NCI-H526 (cell line): Measurements from ENCODE around the gene HNRNPA1.
"Not testable (repeated sequence)": the region's sequence is repeated elsewhere in the genome, so short reads cannot be mapped to it uniquely, and the experiment has no call there.

Experiments used
- DNase-seq, 2 experiments: peaks; one replicate each; lab custom pipeline; 2025; lab: John Stamatoyannopoulos, UW

HNRNPA1 gene

DNA sequence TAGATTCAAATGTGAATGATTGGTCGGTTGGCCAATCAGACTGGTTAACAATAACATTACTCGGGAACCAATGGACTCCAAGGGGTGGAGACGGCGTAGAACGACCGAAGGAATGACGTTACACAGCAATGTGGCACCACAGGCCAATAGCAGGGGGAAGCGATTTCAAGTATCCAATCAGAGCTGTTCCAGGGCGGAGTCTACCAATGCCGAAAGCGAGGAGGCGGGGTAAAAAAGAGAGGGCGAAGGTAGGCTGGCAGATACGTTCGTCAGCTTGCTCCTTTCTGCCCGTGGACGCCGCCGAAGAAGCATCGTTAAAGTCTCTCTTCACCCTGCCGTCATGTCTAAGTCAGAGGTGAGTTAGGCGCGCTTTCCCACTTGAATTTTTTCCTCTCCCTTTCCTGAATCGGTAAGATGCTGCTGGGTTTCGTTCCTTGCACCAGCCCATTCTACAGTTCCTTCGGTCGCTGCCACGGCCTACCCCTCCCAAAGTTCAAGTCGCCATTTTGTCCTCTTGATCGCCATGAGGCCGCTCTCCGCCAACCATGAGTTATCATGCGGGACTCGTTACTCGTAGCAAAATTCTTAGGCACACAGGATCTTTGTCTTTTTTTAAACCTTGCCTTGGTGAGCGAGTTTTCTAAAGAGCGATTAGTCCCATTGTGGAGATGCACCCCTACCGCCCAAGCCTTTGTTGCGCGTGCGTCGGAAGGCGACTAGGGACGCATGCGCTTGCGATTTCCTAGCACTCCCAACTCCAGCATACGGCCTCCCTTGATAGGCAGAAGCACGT lies at the start of gene HNRNPA1:
Gene HNRNPA1, plus strand, starts transcription at position 259 of the 793 bp plus-strand sequence. Its CDS starts 82 bp downstream, at position 341.
- DNase-seq, result peak; percentile 99

DNA sequence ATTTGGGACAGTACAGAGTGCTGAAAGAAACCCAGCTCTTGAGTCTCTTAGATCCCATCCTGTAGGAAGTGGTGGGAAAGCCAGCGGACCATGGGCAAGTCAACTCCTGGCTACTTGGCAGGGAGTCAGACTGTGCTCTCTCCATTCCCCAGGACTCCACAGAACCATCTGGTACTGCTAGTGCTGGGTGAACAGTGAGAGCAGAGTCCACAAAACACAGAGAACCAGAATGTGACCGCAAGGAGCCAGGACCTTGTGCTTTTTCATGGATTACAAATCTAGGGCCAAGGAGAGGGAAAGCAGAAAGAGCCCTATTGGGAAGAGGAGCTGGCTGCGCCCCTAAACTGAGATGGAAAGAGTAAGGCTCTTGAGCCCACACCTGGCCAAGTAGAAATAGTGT lies 49.3 kb upstream of the HNRNPA1 start:
- DNase-seq, result not testable (repeated sequence)

DNA sequence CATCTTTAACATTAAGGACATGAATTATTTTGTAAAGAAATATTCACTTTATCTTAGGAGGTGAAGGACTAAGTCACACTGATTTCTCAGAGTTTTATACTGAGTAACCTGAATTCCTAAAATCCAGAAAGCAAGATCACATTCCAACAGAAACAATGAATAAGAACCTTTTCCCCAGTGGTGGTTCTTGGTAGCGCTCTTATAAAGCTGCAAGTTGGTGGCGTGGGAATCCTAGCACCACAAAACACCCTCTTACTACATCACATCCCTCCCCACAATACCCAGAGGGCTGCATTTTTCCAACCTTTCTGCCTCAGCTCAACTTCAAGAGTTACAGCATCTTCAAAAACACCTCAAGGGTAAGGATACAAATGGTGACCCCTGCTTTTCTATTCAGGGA lies 47.7 kb upstream of the HNRNPA1 start:
- DNase-seq, result no peak

DNA sequence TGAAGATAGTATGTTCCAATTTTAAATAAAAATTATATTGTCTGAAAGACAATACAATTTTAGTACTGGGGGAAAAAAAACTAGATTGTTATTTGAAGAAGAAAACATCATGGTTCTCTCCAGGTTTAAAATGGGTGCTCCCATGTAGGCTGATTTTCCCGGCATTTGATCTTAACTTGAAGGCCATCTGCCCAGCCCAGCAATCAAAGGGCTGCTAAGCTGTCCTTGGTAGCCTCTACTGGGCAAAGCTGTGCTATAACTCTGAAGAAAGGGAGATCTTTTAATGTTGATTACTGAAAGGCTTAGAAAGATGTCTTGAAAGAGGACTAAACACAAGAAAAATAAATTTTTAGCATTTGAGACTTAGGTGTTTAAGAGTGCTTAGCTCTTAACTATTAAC lies 42.0 kb upstream of the HNRNPA1 start:
- no peak for DNase-seq

DNA sequence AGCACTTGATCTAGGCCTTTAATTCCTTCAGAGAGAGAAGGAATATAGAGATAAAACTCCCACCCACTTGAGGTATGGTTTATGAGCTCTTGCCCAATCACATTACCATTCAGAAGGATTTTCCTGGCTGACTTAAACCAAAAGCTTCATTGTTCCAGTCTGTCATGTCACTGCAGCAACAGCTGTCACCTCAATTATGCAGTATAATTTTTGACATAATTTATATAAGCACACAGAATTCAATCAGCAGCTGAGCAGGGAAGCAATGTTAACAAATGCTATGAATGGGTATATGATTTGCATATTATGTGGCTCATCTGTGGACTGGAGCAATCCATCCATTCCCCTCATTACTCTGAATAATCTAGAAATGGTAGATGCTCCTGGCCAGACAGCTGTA lies 40.9 kb upstream of the HNRNPA1 start:
- DNase-seq, result peak; percentile 85 to 89

DNA sequence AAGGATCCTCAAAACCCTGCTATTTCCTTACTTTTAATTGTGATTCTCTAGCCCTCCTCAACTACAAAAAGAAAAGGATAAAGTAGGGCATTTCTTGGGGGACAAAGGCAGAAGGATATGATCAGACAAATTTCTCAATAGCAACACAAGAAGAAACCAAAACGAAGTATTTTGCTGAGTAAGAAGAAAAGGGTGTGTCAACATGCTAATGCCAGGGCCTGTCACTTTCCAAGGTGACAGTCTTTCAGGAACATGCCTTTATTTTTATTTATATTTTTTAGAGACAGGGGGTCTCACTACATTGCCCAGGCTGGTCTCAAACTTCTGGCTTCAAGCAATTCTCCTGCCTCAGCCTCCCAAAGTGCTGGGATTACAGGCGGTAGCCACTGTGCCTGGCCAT lies 40.4 kb upstream of the HNRNPA1 start:
- DNase-seq, result no peak

DNA sequence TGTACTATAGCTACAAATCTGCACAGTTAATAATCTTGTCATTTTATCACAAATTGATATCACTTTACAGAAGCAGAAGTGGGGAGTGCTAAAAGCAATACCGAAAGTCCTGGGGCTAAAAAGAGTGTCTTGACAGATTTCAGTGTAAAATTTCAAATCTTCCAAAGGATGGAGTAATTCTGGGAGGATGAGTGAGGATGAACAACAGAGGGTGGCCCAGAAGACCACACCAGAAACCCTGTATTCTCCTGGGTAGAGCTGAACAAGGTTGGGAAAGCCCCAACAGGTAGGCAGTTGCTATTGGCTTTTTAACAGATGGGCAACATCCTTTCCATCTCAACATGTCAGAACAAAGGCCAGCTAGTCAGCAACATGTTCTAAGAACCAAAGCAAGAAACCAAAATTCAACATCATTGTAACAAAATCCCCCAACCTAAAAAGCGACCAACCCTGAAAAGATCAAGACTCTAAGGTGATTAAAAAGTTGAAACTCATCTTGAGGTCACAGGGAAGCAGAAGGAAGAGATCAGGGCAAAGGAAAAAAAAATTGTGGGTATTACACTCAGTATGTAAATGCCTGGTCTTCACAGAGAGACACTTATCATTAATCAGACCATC lies 39.4 kb upstream of the HNRNPA1 start:
- DNase-seq, result no peak

DNA sequence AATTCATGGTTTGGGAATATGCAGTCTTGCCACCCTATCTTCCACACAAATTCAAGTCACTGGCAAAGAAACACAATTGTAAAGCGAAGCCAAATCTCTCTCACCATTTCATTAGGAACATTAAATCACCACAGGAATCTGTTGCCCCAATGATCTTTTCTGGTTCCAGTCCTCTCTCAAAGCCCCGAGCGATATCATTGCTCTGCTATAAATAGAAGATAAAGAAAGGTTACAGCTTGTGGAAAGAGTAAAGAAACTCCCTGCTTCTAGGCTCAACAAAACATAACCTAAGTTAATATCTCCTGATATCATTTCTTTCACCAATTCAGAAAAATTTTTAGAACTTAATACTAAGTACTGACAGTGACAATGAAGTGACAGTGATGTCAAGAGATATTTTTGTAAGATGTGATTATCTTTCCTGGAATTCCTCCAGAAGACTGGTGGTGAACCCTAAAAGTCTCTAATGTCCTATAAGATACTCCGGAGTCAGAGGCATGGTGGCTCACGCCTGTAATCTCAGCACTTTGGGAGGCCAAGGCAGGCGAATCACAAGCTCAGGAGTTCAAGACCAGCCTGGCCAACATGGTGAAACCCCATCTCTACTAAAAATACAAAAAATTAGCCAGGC lies 34.4 kb upstream of the HNRNPA1 start:
- no peak for DNase-seq

DNA sequence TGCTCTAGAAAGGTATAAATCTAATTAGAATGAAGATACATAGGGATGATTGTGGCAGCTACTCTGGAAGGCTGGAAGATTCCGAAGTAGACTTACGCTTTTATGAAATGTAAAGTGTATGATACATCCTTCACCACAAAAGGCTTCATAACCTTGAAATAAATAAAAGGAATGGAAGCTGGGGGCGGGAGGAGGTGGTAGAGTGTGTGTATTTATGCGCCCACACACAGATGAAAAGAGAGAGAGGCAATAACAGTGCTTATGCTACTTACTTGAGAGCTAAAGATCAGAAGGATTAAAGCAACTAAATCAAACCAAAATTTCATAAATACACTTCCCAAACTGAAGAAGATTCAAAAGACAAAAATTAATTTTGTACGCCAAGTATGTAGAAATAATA lies 31.0 kb upstream of the HNRNPA1 start:
- DNase-seq, result no peak

DNA sequence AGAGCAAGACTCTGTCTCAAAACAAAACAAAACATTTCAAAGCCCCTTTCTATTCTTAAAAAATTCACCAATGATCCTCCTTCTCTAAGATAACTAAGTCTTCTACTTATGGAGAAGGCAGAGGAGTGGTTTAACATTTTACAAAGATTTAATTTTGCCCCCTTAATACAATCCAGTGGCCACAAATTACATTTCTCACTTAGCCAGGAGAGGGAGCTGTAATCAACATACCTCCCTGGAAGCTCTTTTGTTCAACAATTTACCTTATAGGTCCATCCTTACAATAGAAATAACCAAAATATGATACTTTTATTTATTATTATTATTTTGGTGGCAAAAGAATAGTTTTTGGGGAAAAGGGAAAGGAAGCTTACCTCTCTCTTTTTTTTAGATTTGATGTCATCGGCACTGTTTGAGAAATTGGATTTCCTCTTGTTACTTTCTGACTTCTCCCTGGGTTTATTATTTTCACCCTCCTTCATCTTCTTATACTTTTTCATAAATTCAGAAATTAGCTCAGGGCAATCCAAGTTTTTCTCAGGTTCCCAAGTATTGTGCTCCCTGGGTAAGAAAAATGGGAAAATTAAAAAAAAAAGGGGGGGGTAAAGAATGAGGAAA lies 28.8 kb upstream of the HNRNPA1 start:
- DNase-seq, result peak in 1 of 2 experiments; percentile 49

DNA sequence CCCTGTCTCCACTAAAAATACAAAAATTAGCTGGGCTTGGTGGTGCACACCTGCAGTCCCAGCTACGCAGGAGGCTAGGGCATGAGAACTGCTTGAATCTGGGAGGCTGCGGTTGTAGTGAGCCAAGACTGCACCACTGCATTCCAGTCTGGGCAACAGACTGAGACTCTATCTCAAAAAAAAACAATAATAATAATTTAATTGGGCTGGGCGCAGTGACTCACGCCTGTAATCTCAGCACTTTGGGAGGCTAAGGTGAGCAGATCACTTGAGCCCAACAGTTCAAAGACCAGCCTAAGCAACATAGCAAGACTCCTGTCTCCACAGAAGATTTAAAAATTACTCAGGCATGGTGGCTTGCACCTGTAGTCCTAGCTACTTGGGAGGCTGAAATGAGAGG lies 27.3 kb upstream of the HNRNPA1 start:
- DNase-seq, result no peak

DNA sequence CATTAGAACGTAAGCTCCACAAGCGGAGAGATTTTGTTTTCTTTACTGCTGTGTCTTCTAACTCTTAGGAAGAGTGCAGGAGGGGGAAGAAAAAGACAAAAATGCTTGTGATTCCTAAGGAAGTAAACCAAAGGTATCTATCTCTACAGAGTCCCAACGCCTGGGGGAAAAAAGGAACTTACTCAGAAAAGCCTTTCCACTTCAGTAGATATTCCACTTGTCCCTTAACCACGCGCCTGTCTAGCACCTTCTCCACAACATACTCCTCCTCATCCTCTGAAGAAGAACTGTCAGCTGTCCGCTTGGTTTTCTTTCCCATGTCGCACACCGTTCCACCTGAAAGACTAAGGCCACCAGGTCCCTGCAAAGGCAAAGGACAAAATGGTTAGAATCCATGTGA lies 23.2 kb upstream of the HNRNPA1 start:
- no peak for DNase-seq

DNA sequence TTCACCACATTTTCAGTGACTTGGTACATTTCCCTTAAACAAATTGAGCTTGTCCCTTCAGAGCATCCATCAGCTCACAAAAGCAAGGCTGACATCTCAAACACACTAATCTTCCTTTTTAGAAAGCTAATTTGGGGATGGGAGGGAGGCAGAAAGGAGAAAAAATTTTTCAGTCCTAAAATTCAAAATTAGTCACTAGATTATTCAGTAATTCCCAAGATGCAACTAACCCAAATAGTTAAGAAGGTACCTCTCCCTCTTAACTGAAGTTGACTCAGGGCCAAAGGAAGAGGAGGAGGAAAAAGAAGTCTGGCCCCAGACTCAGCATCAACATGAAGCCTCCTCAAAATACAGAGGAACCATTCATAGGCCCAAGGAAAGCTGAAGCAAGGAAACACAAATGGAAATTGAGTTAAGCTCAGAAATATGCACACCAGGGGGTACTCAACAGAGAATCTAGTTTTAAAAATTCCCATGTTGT lies 22.3 kb upstream of the HNRNPA1 start:
- DNase-seq, result no peak

DNA sequence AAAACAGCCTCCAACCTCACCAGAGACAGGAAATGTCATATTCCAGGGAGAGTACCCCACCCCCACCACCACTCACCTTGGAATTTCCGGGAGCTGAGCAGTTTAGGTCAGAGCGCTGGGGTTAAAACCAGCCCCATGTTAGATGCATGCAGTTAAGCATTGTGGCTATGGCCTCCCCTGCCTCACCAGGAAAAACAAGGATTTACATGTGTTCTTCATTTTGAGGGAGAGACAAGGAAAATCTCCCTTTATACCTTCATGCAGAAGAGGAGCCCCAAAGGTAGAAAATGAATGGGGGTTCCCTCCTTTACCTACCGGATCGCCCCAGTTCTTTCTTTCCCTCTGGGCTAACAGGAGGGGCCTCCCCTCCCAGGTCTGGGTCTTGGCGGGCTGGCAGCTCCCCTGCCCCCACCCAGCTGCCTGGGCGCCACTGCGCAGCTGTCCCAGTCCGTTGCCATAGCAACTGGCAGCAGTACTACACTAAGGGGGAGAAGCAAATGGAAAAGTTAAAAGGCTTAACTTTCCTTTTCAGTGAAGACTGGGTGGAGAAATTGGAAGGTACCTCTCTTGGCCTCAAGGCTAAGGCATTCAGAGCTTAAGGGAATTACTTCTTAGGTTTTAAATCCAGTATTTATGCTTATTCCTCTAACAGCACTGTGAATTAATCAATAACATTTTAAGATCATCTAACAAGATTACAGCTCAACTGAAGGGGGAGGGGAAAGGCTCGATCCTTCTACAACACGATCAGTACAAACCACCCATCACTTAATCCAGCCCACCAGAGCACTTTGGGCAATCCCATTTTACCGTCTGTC lies 21.1 kb upstream of the HNRNPA1 start:
- peak; percentile 81 to 93 for DNase-seq

DNA sequence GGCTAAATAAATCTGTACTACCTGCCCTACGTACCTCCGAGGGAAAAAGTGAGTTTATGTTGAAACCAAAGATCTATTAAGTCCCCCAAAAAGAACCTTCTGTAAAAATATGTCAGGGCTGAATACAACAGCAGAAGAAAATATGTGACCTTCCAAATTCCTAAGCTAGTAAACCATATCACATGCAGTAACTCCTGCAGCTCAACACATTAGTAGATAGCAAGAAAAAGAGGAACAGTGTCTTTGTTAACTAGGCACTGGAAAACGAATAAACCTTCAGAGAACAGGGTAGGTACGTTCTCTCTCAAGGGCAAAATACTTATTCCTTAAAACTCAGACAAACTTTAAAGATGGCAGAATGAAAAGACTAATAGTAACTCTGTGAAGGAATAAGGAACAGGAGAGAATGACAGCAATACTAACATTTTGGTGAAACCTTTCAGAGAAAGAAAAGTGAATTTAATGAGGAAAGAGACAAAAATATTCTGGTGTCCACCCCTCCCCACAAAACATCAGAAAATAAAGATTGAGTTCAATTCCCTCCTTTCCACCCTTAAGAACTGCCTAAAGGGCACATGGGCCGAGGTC lies 18.6 kb upstream of the HNRNPA1 start:
- DNase-seq, result no peak

DNA sequence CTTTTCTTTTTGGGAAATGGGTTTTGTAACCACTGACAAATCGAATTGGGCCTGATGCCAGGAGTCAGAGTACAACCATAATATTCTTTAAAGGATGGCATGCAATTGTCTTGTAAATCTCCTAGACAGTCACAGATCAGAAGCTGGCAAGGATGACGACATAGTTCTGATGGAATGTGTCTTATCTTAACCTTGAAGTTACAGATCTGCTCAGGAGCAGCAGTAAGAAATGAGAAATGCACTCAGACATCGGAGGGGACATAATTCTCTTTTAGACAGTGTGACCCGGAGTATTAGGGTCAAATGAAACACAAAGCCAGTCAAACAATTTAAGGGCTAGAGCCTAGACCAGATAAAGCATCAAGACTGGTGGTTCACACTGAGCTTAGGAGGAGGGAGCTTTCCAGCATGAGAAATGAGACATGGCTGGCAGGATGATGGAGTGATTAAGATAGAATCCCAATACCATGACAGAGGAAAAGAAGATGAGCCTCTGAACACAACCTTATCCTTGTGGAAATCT lies 18.1 kb upstream of the HNRNPA1 start:
- DNase-seq, result no peak

DNA sequence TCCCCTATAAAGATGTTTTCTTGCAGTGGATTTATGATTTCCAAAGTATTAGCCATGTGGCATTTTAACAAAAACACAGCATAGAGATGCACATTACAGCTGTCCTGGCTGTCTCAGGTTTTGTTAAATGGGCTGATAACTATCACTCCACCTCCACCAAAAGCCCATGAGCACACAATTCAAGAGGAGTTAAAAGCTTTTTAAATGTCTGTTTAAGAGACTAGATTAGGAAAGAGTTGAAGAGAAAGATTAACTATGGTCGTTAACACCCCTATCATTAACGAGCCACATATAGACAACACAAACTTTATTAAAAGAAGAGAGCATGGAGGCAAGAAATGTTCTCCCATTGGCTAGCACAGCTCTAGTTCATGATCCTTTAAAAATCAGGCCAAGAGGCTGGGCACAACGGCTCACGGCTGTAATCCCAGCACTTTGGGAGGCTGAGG lies 15.1 kb upstream of the HNRNPA1 start:
- DNase-seq, result no peak

DNA sequence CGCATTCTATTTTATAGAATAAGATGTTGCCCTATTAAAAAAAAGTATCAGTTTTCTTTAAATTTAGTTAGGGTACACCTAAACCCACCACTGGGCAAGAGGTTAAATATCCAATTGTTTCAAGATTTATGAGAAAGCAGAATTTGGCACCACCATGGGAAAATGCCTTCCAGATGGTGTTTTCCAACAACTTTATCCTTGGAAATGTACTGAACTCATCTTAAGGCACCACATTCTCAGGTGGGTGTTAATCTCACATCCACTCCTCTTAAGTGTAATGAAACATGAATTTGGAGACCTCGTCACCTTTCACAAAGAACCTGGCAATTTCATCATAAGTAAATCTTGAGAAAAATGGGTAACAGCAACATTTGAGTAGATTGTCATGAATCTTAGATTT lies 13.7 kb upstream of the HNRNPA1 start:
- no peak for DNase-seq

DNA sequence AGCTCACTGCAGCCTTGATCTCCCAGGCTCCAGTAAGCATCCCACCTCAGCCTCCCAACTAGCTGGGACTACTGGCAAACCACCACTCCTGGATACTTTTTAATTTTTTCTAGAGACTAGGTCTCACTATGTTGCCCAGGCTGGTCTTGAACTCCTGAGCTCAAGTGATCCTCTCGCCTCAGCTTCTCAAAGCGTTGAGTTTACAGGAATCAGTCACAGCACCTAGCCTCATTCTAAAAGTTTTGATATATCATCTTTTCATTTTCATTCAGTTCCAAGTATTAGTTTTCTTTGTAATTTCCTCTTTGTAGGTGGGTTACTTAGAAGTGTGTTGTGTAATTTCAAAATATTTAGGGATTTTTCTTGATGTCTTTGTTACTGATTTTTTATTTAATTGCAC lies 10.2 kb upstream of the HNRNPA1 start:
- DNase-seq, result no peak

DNA sequence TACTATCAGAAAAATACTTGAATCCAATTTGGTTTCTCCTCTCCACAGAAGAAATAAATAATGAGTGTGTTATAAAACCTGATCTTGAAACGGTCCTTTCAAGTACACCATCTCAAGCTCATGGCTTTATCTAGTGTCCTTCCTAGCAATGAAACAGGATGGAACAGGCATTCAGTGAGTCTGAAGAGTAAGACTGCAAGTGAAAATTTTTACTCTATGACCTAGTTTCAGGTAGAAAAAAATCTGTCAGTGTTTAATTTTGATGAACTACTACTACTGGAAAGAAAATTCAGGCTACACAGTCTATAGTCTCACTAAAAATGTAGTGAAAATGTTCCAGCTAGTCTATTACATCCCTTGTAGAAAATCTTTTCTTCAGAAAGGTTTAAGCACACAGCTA lies 8.3 kb upstream of the HNRNPA1 start:
- no peak for DNase-seq

DNA sequence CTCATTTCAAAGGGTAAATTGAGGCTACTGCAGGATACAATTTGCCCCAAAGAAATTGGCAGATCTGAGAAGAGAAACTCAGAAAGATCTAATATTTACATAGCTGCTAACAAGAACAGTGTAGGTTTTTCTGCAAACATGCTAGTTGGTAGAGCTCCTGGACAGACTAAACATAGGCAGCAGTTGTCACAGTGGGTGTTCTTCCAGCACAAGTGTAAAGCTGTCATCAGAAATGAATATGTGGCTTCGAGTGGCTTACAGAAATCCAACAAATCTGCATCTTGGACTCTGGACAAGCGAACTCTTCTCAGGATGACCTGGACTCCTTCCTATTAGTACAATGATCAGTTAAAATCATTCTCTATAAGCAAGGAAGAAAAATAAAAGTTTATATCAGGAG lies 6.5 kb upstream of the HNRNPA1 start:
- no peak for DNase-seq
